T-helper 17 cell (primary cell): ENCODE measurements around the gene SYMPK. TPM values are rescaled to one million over a fixed set of nuclear protein-coding genes. Genes with fewer than 3 reads are reported as not detected.

ENCODE experiments used
- ATAC-seq: fragments of 150-1000 bp; cut with Tn5 transposase; 2 replicates; pipeline ENCODE4 v1.10.0; 2021; ENCODE audit warnings: mild to moderate bottlenecking, moderate library complexity
- DNase-seq, 3 donors: peaks; one replicate each; pipeline versions ENCODE4 v3.0.0 to v3.0.0-alpha.2; 2020 to 2021
- H3K9me3 ChIP-seq: one replicate; pipeline ENCODE4 v1.7.0; 2013; ENCODE audit warnings: low read length, mild to moderate bottlenecking; ENCODE audit not compliant: control insufficient read depth, poor library complexity, severe bottlenecking
- H3K27ac Mint-ChIP-seq: one replicate; pipeline ENCODE4 v1.8.0; 2022; ENCODE audit warnings: mild to moderate bottlenecking, moderate library complexity, mixed read lengths
- H3K27me3 Mint-ChIP-seq: one replicate; pipeline ENCODE4 v1.8.0; 2022; ENCODE audit warnings: mixed read lengths
- H3K36me3 Mint-ChIP-seq: one replicate; pipeline ENCODE4 v1.8.0; 2022; ENCODE audit warnings: low read depth, mixed read lengths
- H3K4me1 Mint-ChIP-seq: one replicate; pipeline ENCODE4 v1.8.0; 2022; ENCODE audit warnings: mild to moderate bottlenecking, mixed read lengths
- H3K4me3 Mint-ChIP-seq: one replicate; pipeline ENCODE4 v1.8.0; 2022; ENCODE audit warnings: mild to moderate bottlenecking, moderate library complexity, mixed read lengths
- total RNA-seq, 4 donors: library from RNA in 2 of 4; stranded (reverse) in 2 of 4; gene quantifications; one replicate each; pipeline ENCODE4 v1.2.3 and lab custom pipeline; 2022 to 2026

Gene SYMPK
- total RNA-seq, 2 donors from 2014 or later = 75.5 to 81.6 TPM

DNA sequence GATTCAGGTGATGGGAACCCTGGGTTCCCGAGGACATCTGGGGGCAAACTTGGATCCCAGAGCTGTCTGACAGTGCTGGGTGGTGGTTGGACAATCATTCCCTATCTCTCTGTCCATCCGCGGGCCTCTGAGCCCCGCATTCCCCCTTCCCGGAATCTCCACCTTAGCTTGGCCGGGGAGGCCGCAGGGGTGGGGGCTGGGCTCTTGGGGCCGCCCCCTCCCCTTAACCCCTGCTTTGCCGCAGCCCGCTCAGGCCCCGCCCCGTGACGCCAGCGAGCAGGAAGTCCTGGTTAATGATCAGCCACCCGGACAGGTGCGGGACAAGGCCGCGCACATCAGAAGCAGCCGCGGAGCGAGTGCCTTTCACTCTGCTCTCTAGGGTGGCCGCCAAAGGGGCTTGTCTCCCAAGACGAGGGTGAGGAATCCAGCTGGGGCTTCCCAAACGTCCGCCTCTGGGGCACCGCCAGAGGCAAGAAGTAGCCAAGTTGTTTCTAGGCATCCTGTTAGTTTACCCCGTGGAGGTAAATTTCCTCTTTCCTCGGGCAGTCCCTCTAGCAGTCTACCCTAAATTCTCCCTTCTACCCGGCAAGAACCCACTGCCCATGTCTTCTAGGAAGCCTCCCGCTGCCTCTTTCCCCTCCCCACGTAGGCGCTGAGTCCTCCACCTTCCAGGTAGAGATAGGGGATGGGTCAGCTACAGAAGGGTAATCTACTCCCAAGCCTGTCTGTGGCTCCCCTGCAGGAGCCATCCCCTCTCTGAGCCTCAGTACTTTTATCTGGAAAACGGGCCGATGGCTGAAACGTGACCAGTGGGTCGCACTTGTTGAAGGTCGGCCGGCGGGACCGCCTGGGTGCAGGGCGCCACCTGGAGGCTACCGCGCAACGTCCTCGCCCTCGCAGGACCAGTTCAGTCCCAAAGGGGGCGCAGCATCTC is 20.0 kb upstream of the SYMPK start:
- ATAC-seq (peak; percentile 39), DNase-seq (peak; percentile 72 to 81 (median 73))
- H3K9me3 ChIP-seq = no peaks in the 10 kb centered on the region
- Mint-ChIP-seq H3K27ac (peak overlapping the region; percentile 89), H3K4me3 (peak overlapping the region; percentile 93), H3K36me3 (peaks cover 8% of the 10 kb centered on the region), H3K4me1 (peaks cover 29% of the 10 kb centered on the region), H3K27me3 (peaks cover 12% of the 10 kb centered on the region)

DNA sequence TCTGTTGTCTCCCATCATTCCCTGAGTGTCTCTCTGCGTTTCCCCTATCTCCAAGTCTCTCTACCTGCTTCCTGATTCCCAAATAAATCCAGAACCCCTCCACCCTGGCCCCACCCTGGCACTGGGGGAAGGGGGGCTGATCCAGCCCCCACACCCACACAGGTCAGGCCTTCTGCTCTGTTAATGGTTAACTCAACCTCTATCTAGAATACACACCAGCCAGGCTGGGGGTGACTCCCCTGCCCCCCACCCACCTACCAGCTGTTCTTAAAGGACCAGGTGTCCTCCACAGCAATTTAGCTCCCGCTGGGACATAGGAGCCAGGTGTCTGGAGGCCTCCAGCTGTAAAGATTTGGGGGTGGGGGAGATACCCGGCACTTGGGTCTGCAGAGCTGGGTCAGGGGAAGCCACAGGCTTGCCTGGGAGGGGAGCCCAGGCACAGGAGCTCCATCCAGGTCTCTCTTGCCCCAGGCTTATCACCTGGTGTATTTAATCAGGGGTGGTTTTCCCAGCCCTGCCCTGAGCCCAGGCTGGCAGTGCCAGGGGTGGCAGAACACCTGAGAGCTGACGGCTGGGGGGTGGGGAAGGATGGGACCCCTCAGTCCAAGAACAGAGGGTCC is 19.1 kb upstream of the SYMPK start:
- DNase-seq (no peak), ATAC-seq (no peak)
- H3K36me3 Mint-ChIP-seq = peaks cover 8% of the 10 kb centered on the region
- no peak overlapping the region for H3K27ac Mint-ChIP-seq
- no peaks in the 10 kb centered on the region for H3K9me3 ChIP-seq
- no peak overlapping the region for H3K4me3 Mint-ChIP-seq
- H3K4me1 Mint-ChIP-seq = peaks cover 35% of the 10 kb centered on the region
- H3K27me3 Mint-ChIP-seq = peaks cover 19% of the 10 kb centered on the region

DNA sequence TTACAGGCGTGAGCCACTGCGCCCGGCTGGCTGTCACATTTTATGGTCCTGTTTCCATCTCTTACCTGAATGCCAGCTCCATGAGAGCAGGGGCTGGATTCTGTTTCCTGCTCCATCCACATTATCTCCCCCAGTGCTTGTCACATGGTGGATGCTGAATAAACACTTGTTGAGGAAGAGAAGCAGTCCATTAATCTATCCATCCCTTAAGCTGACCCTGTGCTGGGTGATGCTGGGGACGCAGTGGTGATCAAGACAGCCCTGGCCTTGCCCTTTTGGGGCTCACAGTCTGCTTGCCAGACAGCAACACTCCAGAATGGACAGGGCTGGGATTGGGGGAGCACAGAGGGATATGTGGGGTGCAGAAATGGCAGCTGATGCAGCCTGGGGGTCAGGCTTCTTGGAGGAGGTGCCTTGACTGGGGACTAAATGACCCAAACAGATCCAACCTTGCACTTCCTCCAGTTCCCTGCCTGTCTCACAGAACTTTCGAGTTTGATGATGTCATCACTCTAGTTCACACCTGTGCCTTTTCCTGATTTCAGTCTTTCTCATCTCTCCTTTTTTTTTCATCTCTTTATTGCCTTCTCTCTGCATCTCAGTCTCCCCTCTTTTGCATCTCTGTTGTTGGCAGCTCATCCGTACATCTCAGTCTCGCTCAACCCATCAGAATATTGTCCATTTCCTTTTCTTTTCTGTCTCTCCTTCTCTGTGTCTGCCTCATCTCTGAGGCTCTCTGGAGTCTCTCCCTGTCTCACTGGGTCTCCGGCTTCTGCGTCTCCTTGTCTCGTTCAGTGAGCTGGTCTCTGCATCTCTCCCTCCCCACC is 18.3 kb upstream of the SYMPK start:
- Mint-ChIP-seq H3K27me3 (peaks cover 20% of the 10 kb centered on the region), H3K4me3 (no peak overlapping the region), H3K4me1 (peaks cover 31% of the 10 kb centered on the region), H3K36me3 (peaks cover 9% of the 10 kb centered on the region), H3K27ac (no peak overlapping the region)
- ATAC-seq = no peak
- DNase-seq = no peak
- no peaks in the 10 kb centered on the region for H3K9me3 ChIP-seq

DNA sequence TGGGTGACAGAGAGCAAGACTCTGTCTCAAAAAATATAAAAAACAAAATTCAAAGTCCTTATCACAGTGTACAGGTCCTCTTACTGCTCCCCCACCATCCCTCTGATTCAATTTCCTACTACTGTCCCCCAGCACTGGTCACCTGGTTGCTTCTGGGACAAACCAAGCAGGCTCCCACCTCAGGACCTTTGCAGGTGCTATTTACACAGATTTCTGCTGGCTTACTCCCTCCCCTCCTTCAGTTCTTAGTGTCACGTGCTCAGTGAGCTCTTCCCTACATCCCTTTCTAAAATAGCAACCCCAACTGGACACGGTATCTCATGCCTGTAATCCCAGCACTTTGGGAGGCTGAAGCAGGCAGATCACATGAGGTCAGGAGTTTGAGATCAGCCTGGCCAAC is 17.0 kb upstream of the SYMPK start:
- DNase-seq = no peak
- H3K4me1 Mint-ChIP-seq = peaks cover 31% of the 10 kb centered on the region
- no peak overlapping the region for H3K4me3 Mint-ChIP-seq
- H3K27ac Mint-ChIP-seq = no peak overlapping the region
- peaks cover 25% of the 10 kb centered on the region for H3K27me3 Mint-ChIP-seq
- no peak for ATAC-seq
- peaks cover 9% of the 10 kb centered on the region for H3K36me3 Mint-ChIP-seq
- H3K9me3 ChIP-seq = no peaks in the 10 kb centered on the region

DNA sequence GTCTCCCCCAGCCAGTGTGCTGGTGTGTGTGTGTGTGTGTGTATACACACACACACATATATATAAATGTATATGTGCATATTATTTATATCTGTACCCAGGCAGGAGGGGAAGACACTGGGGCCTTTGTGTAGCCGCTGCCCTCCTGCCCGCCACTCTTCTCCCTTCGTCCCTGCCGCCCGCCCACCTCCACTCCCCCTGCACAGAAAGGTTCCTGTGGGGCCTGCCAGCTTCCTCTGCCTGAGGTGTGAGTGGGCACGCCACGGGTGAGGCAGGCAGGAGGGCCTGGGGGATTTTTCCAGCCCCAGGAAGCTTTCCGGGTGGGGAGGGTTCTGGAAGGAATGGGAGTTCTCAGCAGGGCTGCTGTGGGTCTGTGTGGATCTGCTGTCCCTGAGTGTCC is 16.1 kb upstream of the SYMPK start:
- Mint-ChIP-seq H3K36me3 (peaks cover 9% of the 10 kb centered on the region), H3K27me3 (peaks cover 25% of the 10 kb centered on the region), H3K4me1 (peaks cover 34% of the 10 kb centered on the region), H3K27ac (peak overlapping the region; percentile 62), H3K4me3 (no peak overlapping the region)
- ATAC-seq (no peak), DNase-seq (no peak)
- no peaks in the 10 kb centered on the region for H3K9me3 ChIP-seq

DNA sequence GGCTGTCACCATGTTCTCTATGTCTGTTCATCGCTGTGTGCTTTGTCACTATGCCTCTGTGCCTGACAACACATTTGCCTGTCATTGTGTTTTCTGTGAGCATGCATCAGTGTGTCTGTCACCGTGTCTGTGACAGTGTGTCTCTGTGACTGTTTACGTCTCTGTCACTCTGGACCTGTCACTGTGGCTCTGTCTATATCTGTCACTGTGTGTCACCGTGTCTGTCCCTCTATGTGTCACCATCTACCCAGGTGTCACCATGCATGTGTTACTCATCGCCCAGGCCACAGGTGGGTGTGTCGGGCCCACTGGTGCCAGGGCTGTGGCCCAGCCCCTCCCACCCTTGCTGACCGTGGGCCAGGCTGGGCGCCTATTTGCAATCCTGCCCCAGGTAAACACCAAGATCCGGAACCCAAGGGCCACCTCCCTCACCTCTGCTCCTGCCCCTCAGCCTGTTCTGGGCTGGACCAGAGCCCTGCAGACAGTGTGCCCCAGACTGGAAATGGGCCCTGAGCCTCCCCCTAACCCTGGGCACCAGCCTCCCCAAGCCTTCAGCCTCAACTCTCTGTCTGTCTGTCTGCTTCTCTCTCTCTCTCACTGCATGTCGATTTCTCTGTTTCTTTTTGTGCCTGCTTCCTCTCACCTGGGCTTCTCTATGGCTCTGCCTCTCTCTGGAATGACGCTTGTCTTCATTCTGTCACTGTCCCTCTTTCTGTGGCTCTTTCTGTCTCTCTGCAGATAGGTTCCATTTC is 15.3 kb upstream of the SYMPK start:
- no peaks in the 10 kb centered on the region for H3K9me3 ChIP-seq
- peaks cover 25% of the 10 kb centered on the region for H3K27me3 Mint-ChIP-seq
- peaks cover 9% of the 10 kb centered on the region for H3K36me3 Mint-ChIP-seq
- H3K4me1 Mint-ChIP-seq = peaks cover 29% of the 10 kb centered on the region
- ATAC-seq (no peak), DNase-seq (no peak)
- peak overlapping the region; percentile 62 for H3K27ac Mint-ChIP-seq
- no peak overlapping the region for H3K4me3 Mint-ChIP-seq

DNA sequence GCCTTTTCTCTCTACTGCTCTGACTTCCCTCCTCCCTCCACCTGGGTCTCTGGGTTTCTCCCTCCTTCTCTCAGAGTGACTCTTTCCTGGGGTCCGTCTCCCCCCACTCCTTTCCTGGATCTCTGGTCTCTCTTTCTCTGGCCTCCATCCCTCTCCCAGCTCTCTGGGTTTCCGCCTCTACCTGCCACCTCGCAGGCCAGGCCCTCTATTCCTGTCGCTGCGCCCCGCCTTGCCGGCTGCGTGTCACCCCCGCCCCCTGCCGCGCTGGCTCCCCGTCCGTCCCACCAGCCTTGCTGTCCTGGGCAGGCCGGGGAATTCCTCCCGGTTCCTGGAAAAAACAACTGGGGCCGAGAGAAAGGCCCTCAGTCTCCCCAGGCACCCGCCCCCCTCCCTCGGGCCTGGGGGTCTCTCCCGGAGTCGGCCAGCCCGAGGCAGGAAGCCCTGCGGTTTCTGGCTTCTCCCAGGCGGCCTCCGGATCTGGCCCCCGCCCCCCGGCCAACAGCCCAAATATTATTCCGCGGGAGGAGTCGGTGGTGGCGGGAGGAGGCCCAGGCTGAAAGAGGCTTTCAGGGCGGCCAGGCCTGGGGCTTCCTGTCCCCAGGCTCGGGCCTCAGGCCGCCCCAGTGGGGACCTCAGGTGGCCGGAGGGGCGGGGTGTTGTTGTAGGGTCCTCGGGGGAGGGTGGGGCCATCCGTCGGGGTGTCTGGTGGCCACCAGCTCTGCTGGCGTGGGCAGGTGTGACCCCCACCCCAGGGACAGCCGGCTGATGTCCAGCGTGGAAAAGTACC is 13.7 kb upstream of the SYMPK start:
- H3K27me3 Mint-ChIP-seq = peaks cover 25% of the 10 kb centered on the region
- H3K27ac Mint-ChIP-seq = peak overlapping the region; percentile 34
- H3K36me3 Mint-ChIP-seq = peaks cover 9% of the 10 kb centered on the region
- H3K4me3 Mint-ChIP-seq = peak overlapping the region; percentile 76
- H3K4me1 Mint-ChIP-seq = peaks cover 25% of the 10 kb centered on the region
- ATAC-seq (peak; percentile 53), DNase-seq (no peak)
- no peaks in the 10 kb centered on the region for H3K9me3 ChIP-seq

DNA sequence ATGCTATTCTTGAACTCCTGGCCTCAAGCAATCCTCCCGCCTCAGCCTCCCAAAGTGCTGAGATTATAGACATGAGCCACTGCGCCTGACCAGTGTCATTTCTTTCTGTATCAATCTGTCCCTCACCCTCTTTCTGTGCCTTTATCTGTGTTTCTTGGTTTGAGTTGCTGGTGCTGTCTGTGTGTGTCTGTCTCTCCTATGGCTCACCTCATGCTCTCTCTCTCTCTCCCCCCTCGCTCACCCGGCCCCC is 13.1 kb upstream of the SYMPK start:
- peak overlapping the region; percentile 76 for H3K4me3 Mint-ChIP-seq
- H3K27me3 Mint-ChIP-seq = peaks cover 25% of the 10 kb centered on the region
- DNase-seq (no peak), ATAC-seq (peak; percentile 67)
- H3K4me1 Mint-ChIP-seq = peaks cover 22% of the 10 kb centered on the region
- H3K9me3 ChIP-seq = no peaks in the 10 kb centered on the region
- H3K27ac Mint-ChIP-seq = peak overlapping the region; percentile 34
- H3K36me3 Mint-ChIP-seq = peaks cover 9% of the 10 kb centered on the region

DNA sequence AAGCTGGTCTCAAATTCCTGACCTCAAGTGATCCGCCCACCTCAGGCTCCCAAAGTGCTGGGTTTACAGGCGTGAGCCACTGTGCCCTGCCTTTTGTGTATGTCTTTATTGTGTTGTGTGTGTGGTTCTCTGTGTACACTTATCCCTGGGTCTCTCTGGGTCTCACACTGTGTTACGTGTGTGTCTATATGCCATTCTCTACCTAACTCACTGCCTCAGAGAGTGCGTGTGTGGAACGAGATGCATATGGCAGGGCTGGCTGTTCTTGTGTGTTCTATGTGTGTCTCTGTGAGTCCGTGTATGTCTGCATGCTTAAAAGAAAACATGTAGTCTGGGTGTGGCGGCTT is 11.6 kb upstream of the SYMPK start:
- H3K4me1 Mint-ChIP-seq = peaks cover 20% of the 10 kb centered on the region
- DNase-seq (no peak), ATAC-seq (no peak)
- no peak overlapping the region for H3K27ac Mint-ChIP-seq
- H3K36me3 Mint-ChIP-seq = peaks cover 9% of the 10 kb centered on the region
- no peaks in the 10 kb centered on the region for H3K9me3 ChIP-seq
- peaks cover 25% of the 10 kb centered on the region for H3K27me3 Mint-ChIP-seq
- H3K4me3 Mint-ChIP-seq = no peak overlapping the region

DNA sequence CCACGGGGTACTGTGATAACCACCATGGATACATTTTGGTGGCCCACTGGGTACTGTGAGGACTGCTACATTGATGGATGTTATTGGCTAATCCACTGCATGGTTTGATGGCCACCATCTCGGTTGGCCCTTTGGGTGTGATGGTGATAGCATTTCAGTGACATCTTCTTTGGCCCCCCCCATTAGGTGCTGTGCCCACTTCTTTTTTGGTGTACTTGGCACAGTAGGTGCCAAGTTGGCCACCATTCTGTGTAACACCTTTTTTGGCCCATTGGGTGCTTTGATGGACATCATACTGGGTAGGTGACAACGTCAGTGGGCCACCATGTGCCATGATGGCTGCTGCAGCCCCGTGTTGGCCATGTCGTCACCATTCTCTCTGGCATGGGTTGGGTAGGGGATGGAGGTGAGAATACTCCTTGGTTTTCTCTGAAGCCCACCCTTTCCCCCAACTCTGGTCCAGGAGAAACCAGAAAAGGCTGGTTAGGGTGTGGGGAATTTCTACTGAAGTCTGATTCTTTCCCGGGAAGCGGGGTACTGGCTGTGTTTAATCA is 10.3 kb upstream of the SYMPK start:
- peaks cover 4% of the 10 kb centered on the region for H3K36me3 Mint-ChIP-seq
- ATAC-seq (no peak), DNase-seq (no peak)
- H3K27ac Mint-ChIP-seq = no peak overlapping the region
- no peak overlapping the region for H3K4me3 Mint-ChIP-seq
- peaks cover 17% of the 10 kb centered on the region for H3K27me3 Mint-ChIP-seq
- H3K4me1 Mint-ChIP-seq = peaks cover 14% of the 10 kb centered on the region
- H3K9me3 ChIP-seq = no peaks in the 10 kb centered on the region

DNA sequence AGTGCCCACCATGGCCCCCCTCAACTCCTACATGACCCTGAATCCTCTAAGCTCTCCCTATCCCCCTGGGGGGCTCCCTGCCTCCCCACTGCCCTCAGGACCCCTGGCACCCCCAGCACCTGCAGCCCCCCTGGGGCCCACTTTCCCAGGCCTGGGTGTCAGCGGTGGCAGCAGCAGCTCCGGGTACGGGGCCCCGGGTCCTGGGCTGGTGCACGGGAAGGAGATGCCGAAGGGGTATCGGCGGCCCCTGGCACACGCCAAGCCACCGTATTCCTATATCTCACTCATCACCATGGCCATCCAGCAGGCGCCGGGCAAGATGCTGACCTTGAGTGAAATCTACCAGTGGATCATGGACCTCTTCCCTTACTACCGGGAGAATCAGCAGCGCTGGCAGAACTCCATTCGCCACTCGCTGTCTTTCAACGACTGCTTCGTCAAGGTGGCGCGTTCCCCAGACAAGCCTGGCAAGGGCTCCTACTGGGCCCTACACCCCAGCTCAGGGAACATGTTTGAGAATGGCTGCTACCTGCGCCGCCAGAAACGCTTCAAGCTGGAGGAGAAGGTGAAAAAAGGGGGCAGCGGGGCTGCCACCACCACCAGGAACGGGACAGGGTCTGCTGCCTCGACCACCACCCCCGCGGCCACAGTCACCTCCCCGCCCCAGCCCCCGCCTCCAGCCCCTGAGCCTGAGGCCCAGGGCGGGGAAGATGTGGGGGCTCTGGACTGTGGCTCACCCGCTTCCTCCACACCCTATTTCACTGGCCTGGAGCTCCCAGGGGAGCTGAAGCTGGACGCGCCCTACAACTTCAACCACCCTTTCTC is 9.4 kb upstream of the SYMPK start:
- Mint-ChIP-seq H3K36me3 (peaks cover 4% of the 10 kb centered on the region), H3K27me3 (peaks cover 7% of the 10 kb centered on the region), H3K4me3 (no peak overlapping the region), H3K4me1 (peaks cover 11% of the 10 kb centered on the region), H3K27ac (no peak overlapping the region)
- no peak for DNase-seq
- no peaks in the 10 kb centered on the region for H3K9me3 ChIP-seq
- no peak for ATAC-seq
